WTC11 (cell line): Measurements from ENCODE around the gene ADAM8. TPM values are rescaled to one million over a fixed set of nuclear protein-coding genes. Genes with fewer than 3 reads are reported as not detected.

Source experiments
- ATF1 ChIP-seq: sonication (generic); formaldehyde crosslinking; IDR thresholded peaks from 2 replicates; pipeline ENCODE4 v1.8.1; 2023; ENCODE audit warnings: mild to moderate bottlenecking, moderate library complexity, missing genetic modification reagents
- CBFB ChIP-seq: sonication (generic); formaldehyde crosslinking; IDR thresholded peaks from 2 replicates; pipeline ENCODE4 v1.8.1; 2022; ENCODE audit warnings: mild to moderate bottlenecking, low read depth, missing genetic modification reagents
- FOXJ3 ChIP-seq: sonication (generic); formaldehyde crosslinking; IDR thresholded peaks from 2 replicates; pipeline ENCODE4 v1.9.0; 2021; ENCODE audit warnings: missing genetic modification reagents, mild to moderate bottlenecking, borderline replicate concordance
- FOXP1 ChIP-seq: sonication (generic); formaldehyde crosslinking; IDR thresholded peaks from 2 replicates; pipeline ENCODE4 v1.8.0; 2022; ENCODE audit warnings: missing genetic modification reagents, mild to moderate bottlenecking, moderate library complexity, borderline replicate concordance
- IRF2 ChIP-seq: sonication (generic); formaldehyde crosslinking; IDR thresholded peaks from 2 replicates; pipeline ENCODE4 v1.8.0; 2022; ENCODE audit warnings: low read depth, missing genetic modification reagents, borderline replicate concordance
- KAT7 ChIP-seq: sonication (generic); formaldehyde crosslinking; IDR thresholded peaks from 2 replicates; pipeline ENCODE4 v1.8.1; 2023; ENCODE audit warnings: missing genetic modification reagents, mild to moderate bottlenecking, borderline replicate concordance
- NFYB ChIP-seq: sonication (generic); formaldehyde crosslinking; conservative IDR thresholded peaks from 2 replicates; pipeline ENCODE4 v1.8.0; 2022; ENCODE audit warnings: low read depth, missing genetic modification reagents
- NR3C1 ChIP-seq: sonication (generic); formaldehyde crosslinking; conservative IDR thresholded peaks from 2 replicates; pipeline ENCODE4 v1.8.1; 2023; ENCODE audit warnings: low read depth, mild to moderate bottlenecking, missing genetic modification reagents
- SP1 ChIP-seq: sonication (generic); formaldehyde crosslinking; conservative IDR thresholded peaks from 2 replicates; pipeline ENCODE4 v1.8.1; 2022; ENCODE audit warnings: missing genetic modification reagents
- TEAD4 ChIP-seq: sonication (generic); formaldehyde crosslinking; IDR thresholded peaks from 2 replicates; pipeline ENCODE4 v1.8.0; 2022; ENCODE audit warnings: mild to moderate bottlenecking, missing genetic modification reagents
- TP53 ChIP-seq: sonication (generic); formaldehyde crosslinking; IDR thresholded peaks from 2 replicates; pipeline ENCODE4 v1.8.1; 2023; ENCODE audit warnings: mild to moderate bottlenecking, missing genetic modification reagents
- ZBTB21 ChIP-seq: sonication (generic); formaldehyde crosslinking; IDR thresholded peaks from 2 replicates; pipeline ENCODE4 v1.8.1; 2023; ENCODE audit warnings: mild to moderate bottlenecking, missing genetic modification reagents, borderline replicate concordance
- ZNF263 ChIP-seq: sonication (generic); formaldehyde crosslinking; IDR thresholded peaks from 2 replicates; pipeline ENCODE4 v1.8.1; 2022; ENCODE audit warnings: low read depth, mild to moderate bottlenecking, moderate library complexity, missing genetic modification reagents
- ZNF416 ChIP-seq: fragments of 250-450 bp; sonication (Bioruptor Pico); IDR thresholded peaks from 2 replicates; pipeline ENCODE4 v1.9.0; 2021; ENCODE audit warnings: mild to moderate bottlenecking, inconsistent platforms
- ZNF423 ChIP-seq: fragments of 250-450 bp; sonication (Bioruptor Pico); IDR thresholded peaks from 2 replicates; pipeline ENCODE4 v2.1.2; 2022; ENCODE audit warnings: mild to moderate bottlenecking, moderate library complexity
- total RNA-seq: library from RNA; stranded (reverse); gene quantifications from 3 replicates; pipeline ENCODE4 v1.2.3, GENCODE V29; 2021
- TF ChIP-seq, protein P1 (sequence below): sonication (generic); formaldehyde crosslinking; IDR thresholded peaks from 2 replicates; pipeline ENCODE4 v1.8.1; 2023; ENCODE audit warnings: mild to moderate bottlenecking, missing genetic modification reagents, moderate library complexity
- TF ChIP-seq, protein P2 (sequence below): fragments of 250-450 bp; sonication (Bioruptor Pico); IDR thresholded peaks from 2 replicates; pipeline ENCODE4 v1.8.0; 2021; ENCODE audit warnings: mild to moderate bottlenecking
- TF ChIP-seq, protein P3 (sequence below): sonication (generic); formaldehyde crosslinking; conservative IDR thresholded peaks from 2 replicates; pipeline ENCODE4 v1.8.1; 2023; ENCODE audit warnings: mild to moderate bottlenecking, low read depth, missing genetic modification reagents, moderate library complexity
- TF ChIP-seq, protein P4 (sequence below): sonication (generic); formaldehyde crosslinking; IDR thresholded peaks from 2 replicates; pipeline ENCODE4 v1.8.1; 2022; ENCODE audit warnings: missing genetic modification reagents, borderline replicate concordance
- TF ChIP-seq, protein P5 (sequence below): fragments of 250-450 bp; sonication (Bioruptor Pico); IDR thresholded peaks from 2 replicates; pipeline ENCODE4 v2.1.2; 2022; ENCODE audit warnings: mild to moderate bottlenecking, moderate library complexity
- TF ChIP-seq, protein P6 (sequence below): fragments of 200-600 bp; IDR thresholded peaks from 2 replicates; pipeline ENCODE4 v1.8.0; 2022; ENCODE audit warnings: antibody characterized with exemption
- TF ChIP-seq, protein P7 (sequence below): sonication (generic); formaldehyde crosslinking; IDR thresholded peaks from 2 replicates; pipeline ENCODE4 v1.8.1; 2023; ENCODE audit warnings: mild to moderate bottlenecking, moderate library complexity, missing genetic modification reagents
- TF ChIP-seq, protein P8 (sequence below): sonication (generic); formaldehyde crosslinking; IDR thresholded peaks from 2 replicates; pipeline ENCODE4 v1.8.1; 2023; ENCODE audit warnings: mild to moderate bottlenecking, missing genetic modification reagents
- TF ChIP-seq, protein P9 (sequence below): fragments of 250-450 bp; sonication (Bioruptor Pico); IDR thresholded peaks from 2 replicates; pipeline ENCODE4 v1.9.0; 2021; ENCODE audit warnings: moderate library complexity, mild to moderate bottlenecking, inconsistent platforms, borderline replicate concordance

The ADAM8 gene
- total RNA-seq, 1 experiment from 2014 or later = 7.2 TPM

DNA sequence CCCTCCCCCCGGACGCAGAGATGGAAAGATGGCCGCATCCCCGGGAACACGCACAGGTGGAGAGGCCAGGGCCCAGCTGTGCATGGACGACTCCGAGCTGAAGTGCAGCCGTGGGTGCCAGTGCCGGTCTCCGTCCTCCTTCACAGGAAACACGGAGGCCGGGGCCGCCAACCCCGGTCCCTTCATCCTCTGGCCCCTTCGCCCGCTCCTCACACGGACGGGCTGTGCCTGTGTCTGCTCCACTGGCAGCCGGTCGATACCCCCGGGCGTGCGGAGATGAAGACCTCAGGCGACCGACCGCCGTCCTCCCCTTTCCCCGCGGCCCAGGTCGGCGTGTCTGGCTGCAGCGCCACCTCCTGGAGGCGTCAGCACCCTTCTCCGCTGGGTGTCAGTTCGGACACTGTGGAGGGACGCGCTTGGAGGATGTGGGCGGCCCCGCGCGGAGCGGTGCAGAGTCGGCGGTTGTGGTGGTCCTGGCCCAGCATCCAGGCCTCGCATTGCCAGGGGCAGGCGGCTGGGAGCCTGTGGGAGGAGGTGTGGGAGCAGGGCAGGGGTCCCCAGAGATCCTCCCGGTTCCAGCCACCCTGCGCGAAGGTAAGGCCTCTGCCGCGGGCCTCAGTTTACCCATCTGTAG, 41.9 kb upstream of the ADAM8 start (continued):
- TF ChIP-seq, protein P1, sequence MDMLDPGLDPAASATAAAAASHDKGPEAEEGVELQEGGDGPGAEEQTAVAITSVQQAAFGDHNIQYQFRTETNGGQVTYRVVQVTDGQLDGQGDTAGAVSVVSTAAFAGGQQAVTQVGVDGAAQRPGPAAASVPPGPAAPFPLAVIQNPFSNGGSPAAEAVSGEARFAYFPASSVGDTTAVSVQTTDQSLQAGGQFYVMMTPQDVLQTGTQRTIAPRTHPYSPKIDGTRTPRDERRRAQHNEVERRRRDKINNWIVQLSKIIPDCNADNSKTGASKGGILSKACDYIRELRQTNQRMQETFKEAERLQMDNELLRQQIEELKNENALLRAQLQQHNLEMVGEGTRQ = no peak
- no peak for TF ChIP-seq ZBTB21 (CRISPR knock-in tag)
- TF ChIP-seq, protein P2, sequence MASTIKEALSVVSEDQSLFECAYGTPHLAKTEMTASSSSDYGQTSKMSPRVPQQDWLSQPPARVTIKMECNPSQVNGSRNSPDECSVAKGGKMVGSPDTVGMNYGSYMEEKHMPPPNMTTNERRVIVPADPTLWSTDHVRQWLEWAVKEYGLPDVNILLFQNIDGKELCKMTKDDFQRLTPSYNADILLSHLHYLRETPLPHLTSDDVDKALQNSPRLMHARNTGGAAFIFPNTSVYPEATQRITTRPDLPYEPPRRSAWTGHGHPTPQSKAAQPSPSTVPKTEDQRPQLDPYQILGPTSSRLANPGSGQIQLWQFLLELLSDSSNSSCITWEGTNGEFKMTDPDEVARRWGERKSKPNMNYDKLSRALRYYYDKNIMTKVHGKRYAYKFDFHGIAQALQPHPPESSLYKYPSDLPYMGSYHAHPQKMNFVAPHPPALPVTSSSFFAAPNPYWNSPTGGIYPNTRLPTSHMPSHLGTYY (CRISPR knock-in tag) = no peak
- TF ChIP-seq, protein P3, sequence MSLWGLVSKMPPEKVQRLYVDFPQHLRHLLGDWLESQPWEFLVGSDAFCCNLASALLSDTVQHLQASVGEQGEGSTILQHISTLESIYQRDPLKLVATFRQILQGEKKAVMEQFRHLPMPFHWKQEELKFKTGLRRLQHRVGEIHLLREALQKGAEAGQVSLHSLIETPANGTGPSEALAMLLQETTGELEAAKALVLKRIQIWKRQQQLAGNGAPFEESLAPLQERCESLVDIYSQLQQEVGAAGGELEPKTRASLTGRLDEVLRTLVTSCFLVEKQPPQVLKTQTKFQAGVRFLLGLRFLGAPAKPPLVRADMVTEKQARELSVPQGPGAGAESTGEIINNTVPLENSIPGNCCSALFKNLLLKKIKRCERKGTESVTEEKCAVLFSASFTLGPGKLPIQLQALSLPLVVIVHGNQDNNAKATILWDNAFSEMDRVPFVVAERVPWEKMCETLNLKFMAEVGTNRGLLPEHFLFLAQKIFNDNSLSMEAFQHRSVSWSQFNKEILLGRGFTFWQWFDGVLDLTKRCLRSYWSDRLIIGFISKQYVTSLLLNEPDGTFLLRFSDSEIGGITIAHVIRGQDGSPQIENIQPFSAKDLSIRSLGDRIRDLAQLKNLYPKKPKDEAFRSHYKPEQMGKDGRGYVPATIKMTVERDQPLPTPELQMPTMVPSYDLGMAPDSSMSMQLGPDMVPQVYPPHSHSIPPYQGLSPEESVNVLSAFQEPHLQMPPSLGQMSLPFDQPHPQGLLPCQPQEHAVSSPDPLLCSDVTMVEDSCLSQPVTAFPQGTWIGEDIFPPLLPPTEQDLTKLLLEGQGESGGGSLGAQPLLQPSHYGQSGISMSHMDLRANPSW = no peak
- TF ChIP-seq NR3C1 (CRISPR knock-in tag) = no peak
- TF ChIP-seq, protein P4, sequence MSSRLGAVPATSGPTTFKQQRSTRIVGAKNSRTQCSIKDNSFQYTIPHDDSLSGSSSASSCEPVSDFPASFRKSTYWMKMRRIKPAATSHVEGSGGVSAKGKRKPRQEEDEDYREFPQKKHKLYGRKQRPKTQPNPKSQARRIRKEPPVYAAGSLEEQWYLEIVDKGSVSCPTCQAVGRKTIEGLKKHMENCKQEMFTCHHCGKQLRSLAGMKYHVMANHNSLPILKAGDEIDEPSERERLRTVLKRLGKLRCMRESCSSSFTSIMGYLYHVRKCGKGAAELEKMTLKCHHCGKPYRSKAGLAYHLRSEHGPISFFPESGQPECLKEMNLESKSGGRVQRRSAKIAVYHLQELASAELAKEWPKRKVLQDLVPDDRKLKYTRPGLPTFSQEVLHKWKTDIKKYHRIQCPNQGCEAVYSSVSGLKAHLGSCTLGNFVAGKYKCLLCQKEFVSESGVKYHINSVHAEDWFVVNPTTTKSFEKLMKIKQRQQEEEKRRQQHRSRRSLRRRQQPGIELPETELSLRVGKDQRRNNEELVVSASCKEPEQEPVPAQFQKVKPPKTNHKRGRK (CRISPR knock-in tag) = no peak
- TF ChIP-seq, protein P5, sequence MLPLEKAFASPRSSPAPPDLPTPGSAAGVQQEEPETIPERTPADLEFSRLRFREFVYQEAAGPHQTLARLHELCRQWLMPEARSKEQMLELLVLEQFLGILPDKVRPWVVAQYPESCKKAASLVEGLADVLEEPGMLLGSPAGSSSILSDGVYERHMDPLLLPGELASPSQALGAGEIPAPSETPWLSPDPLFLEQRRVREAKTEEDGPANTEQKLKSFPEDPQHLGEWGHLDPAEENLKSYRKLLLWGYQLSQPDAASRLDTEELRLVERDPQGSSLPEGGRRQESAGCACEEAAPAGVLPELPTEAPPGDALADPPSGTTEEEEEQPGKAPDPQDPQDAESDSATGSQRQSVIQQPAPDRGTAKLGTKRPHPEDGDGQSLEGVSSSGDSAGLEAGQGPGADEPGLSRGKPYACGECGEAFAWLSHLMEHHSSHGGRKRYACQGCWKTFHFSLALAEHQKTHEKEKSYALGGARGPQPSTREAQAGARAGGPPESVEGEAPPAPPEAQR (CRISPR knock-in tag) = no peak
- TF ChIP-seq IRF2 (CRISPR knock-in tag) = no peak
- TF ChIP-seq TEAD4 (CRISPR knock-in tag) = no peak
- TF ChIP-seq CBFB (CRISPR knock-in tag) = no peak
- no peak for TF ChIP-seq ATF1 (CRISPR knock-in tag)
- TF ChIP-seq FOXJ3 (CRISPR knock-in tag) = no peak
- TF ChIP-seq, protein P6, sequence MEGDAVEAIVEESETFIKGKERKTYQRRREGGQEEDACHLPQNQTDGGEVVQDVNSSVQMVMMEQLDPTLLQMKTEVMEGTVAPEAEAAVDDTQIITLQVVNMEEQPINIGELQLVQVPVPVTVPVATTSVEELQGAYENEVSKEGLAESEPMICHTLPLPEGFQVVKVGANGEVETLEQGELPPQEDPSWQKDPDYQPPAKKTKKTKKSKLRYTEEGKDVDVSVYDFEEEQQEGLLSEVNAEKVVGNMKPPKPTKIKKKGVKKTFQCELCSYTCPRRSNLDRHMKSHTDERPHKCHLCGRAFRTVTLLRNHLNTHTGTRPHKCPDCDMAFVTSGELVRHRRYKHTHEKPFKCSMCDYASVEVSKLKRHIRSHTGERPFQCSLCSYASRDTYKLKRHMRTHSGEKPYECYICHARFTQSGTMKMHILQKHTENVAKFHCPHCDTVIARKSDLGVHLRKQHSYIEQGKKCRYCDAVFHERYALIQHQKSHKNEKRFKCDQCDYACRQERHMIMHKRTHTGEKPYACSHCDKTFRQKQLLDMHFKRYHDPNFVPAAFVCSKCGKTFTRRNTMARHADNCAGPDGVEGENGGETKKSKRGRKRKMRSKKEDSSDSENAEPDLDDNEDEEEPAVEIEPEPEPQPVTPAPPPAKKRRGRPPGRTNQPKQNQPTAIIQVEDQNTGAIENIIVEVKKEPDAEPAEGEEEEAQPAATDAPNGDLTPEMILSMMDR = peak; percentile 74
- TF ChIP-seq, protein P7, sequence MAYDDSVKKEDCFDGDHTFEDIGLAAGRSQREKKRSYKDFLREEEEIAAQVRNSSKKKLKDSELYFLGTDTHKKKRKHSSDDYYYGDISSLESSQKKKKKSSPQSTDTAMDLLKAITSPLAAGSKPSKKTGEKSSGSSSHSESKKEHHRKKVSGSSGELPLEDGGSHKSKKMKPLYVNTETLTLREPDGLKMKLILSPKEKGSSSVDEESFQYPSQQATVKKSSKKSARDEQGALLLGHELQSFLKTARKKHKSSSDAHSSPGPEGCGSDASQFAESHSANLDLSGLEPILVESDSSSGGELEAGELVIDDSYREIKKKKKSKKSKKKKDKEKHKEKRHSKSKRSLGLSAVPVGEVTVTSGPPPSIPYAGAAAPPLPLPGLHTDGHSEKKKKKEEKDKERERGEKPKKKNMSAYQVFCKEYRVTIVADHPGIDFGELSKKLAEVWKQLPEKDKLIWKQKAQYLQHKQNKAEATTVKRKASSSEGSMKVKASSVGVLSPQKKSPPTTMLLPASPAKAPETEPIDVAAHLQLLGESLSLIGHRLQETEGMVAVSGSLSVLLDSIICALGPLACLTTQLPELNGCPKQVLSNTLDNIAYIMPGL (CRISPR knock-in tag) = peak; percentile 99
- 0 out of 2 replicates have a peak, but pooled peaks have one; percentile 76 for TF ChIP-seq KAT7 (CRISPR knock-in tag)
- TF ChIP-seq FOXP1 (CRISPR knock-in tag) = peak; percentile 65
- TF ChIP-seq, protein P8, sequence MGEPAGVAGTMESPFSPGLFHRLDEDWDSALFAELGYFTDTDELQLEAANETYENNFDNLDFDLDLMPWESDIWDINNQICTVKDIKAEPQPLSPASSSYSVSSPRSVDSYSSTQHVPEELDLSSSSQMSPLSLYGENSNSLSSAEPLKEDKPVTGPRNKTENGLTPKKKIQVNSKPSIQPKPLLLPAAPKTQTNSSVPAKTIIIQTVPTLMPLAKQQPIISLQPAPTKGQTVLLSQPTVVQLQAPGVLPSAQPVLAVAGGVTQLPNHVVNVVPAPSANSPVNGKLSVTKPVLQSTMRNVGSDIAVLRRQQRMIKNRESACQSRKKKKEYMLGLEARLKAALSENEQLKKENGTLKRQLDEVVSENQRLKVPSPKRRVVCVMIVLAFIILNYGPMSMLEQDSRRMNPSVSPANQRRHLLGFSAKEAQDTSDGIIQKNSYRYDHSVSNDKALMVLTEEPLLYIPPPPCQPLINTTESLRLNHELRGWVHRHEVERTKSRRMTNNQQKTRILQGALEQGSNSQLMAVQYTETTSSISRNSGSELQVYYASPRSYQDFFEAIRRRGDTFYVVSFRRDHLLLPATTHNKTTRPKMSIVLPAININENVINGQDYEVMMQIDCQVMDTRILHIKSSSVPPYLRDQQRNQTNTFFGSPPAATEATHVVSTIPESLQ (CRISPR knock-in tag) = no peak
- no peak for TF ChIP-seq TP53 (CRISPR knock-in tag)
- 0 out of 2 replicates have a peak, but pooled peaks have one; percentile 21 for TF ChIP-seq ZNF416 (CRISPR knock-in tag)
- TF ChIP-seq NFYB (CRISPR knock-in tag) = no peak
- peak; percentile 86 for TF ChIP-seq ZNF263 (CRISPR knock-in tag)
- peak; percentile 68; the same call in 1 of the 2 replicates for TF ChIP-seq SP1
- TF ChIP-seq, protein P9, sequence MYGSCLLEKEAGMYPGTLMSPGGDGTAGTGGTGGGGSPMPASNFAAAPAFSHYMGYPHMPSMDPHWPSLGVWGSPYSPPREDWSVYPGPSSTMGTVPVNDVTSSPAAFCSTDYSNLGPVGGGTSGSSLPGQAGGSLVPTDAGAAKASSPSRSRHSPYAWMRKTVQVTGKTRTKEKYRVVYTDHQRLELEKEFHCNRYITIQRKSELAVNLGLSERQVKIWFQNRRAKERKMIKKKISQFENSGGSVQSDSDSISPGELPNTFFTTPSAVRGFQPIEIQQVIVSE (CRISPR knock-in tag) = no peak
- TF ChIP-seq ZNF423 (CRISPR knock-in tag) = 0 out of 2 replicates have a peak, but pooled peaks have one; percentile 10
